ENCODE data around the gene VGF. TPM values are rescaled to one million over a fixed set of nuclear protein-coding genes. Genes with fewer than 3 reads are reported as not detected.

The VGF gene
- total RNA-seq, 1 donor from 2014 or later = 0.96 TPM

GRCh38 chr7:101128040-101128834 lies 37.1 kb downstream of the VGF start:
- Mint-ChIP-seq H3K27me3 (peaks cover 35% of the 10 kb centered on the region), H3K9me3 (ENCODE audit: low read depth) (no peaks in the 10 kb centered on the region), H3K27ac (no peak overlapping the region), H3K4me3 (ENCODE audit: low read depth) (no peak overlapping the region), H3K36me3 (ENCODE audit: insufficient read depth) (no peaks in the 10 kb centered on the region), H3K4me1 (ENCODE audit: low read depth) (peaks cover 17% of the 10 kb centered on the region)
- TF ChIP-seq CTCF (IDR thresholded peaks at IDR 0.05; ENCODE audit: unreplicated experiment) = no peak
- DNase-seq (ENCODE audit: low spot score, unreplicated experiment) = no peak

GRCh38 chr7:101127460-101128039 lies 37.8 kb downstream of the VGF start:
- Mint-ChIP-seq H3K27me3 (peaks cover 35% of the 10 kb centered on the region), H3K36me3 (ENCODE audit: insufficient read depth) (no peaks in the 10 kb centered on the region), H3K4me1 (ENCODE audit: low read depth) (peaks cover 18% of the 10 kb centered on the region), H3K9me3 (ENCODE audit: low read depth) (no peaks in the 10 kb centered on the region), H3K4me3 (ENCODE audit: low read depth) (no peak overlapping the region), H3K27ac (no peak overlapping the region)
- no peak for TF ChIP-seq CTCF (IDR thresholded peaks at IDR 0.05; ENCODE audit: unreplicated experiment)
- no peak for DNase-seq (ENCODE audit: low spot score, unreplicated experiment)

GRCh38 chr7:101126651-101127459 lies 38.5 kb downstream of the VGF start, which contains the start of gene SERPINE1:
SERPINE1 (plus strand) TSS chr7:101127104; CDS start chr7:101128394, 1,290 bp downstream.
- no peak within 1 kb of the TSS for H3K4me3 Mint-ChIP-seq (ENCODE audit: low read depth)
- peaks cover 37% of the 10 kb centered on the region for H3K27me3 Mint-ChIP-seq
- H3K27ac Mint-ChIP-seq = no peak within 1 kb of the TSS
- peak; percentile 36 for TF ChIP-seq CTCF (IDR thresholded peaks at IDR 0.05; ENCODE audit: unreplicated experiment)
- no peak for DNase-seq (ENCODE audit: low spot score, unreplicated experiment)
- H3K4me1 Mint-ChIP-seq (ENCODE audit: low read depth) = peaks cover 25% of the 10 kb centered on the region
- no peaks in the 10 kb centered on the region for H3K9me3 Mint-ChIP-seq (ENCODE audit: low read depth)
- no peaks in the 10 kb centered on the region for H3K36me3 Mint-ChIP-seq (ENCODE audit: insufficient read depth)

- Mint-ChIP-seq H3K4me1 (ENCODE audit: low read depth) (peaks cover 25% of the 10 kb centered on the region), H3K4me3 (ENCODE audit: low read depth) (no peak overlapping the region)
These were observed 39.2 kb downstream of the VGF start for GRCh38 chr7:101125989-101126650.

More at GRCh38 chr7:101125989-101126650, 39.2 kb downstream of the VGF start:
- Mint-ChIP-seq H3K36me3 (ENCODE audit: insufficient read depth) (no peaks in the 10 kb centered on the region), H3K9me3 (ENCODE audit: low read depth) (no peaks in the 10 kb centered on the region), H3K27me3 (peaks cover 34% of the 10 kb centered on the region), H3K27ac (no peak overlapping the region)
- no peak for DNase-seq (ENCODE audit: low spot score, unreplicated experiment)
- no peak for TF ChIP-seq CTCF (IDR thresholded peaks at IDR 0.05; ENCODE audit: unreplicated experiment)

All from progenitor cell of endocrine pancreas (in vitro differentiated cells).